T-helper 22 cell (primary cell): ENCODE measurements around the gene RO60.

Experiments
- DNase-seq: peaks from one replicate; pipeline ENCODE4 v3.0.0-alpha.2; 2020; ENCODE audit warnings: low read depth

RO60 gene

DNA sequence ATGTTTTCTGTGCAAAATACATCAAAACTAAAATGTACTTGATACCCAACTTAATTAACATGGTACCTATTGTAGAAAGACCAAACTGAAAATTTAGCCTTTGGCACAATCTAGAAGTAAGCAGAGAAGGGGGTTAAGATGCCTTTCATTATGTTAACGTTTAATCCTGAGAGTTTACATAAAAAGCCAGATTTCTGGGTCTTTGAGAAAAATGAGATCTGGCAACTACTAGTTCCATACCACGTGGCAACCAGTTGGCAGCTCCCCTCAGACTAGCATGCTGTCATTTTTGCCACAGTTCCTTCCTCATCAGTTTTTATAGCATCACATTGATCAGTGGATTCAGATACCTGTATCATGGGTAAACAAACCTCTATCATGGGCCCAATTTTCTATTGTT is 1.5 kb downstream of the RO60 start:
- no peak for DNase-seq

DNA sequence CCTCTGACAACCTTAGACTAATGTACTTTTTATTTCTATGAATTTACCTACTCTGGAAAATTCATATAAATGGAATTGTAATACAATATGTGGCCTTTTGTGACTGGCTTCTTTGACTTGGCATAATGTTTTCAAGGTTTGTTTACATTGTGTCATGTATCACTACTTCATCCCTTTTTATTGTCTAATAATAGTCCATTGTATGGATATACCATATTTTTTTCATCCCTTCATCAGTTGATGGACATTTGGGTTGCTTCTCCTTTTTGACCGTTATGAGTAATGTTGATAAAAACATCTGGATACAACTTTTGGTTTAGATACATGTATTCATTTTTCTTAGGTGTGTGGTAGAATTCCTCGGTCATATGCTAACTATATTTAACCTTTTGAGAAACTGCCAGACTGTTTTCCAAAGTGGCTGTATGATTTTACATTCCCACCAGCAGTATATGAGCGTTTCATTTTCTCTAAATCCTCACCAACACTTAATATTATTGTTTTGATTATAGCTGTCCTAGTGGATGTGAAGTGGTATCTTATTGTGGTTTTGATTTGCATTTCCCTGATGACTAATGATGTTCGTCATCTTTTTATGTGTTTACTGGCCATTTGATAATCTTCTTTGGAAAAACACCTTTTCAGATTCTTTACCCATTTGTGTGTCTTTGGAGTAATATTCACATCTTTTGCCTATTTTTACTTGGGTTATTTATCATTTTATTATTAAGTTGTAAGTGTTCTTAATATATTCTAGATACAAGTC is 3.5 kb downstream of the RO60 start:
- no peak for DNase-seq

DNA sequence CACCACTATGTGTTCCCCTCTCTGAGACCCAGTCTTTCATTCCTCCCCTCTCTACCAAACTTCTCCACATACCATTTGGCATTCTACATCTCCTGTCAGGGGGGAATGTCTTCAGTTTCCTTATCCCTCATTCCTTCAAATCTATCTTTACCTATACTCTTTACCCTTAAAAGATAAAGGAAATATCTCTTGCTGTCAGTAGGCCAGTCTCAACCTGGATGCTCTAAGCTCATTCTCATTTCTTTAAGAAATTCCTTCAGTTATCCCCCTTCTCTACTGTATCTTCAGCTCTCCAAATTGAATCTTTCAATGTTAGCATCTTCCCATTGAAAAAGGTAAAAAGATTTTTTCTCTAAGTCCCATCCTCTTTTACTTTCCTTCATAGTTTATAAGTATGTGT is 6.5 kb downstream of the RO60 start:
- DNase-seq = no peak

DNA sequence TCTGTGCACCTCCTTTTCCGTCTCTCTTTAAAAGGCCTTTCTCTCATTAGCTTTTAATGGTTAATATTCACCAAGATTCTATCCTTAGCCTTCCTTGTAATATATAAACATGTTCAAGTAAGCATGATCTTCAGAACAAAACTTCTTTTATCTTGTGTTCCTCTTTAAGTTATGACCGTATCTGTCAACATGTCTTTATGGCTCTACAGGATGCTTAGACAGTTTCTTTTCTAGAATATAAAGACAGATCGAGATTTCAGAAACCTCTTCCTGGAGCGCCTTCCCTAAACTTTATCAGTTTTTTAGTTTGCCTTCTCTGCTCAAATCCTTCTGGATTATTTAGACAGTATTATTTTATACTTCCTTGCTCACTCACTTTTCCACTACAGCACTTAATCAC is 7.2 kb downstream of the RO60 start:
- DNase-seq = no peak

GRCh38 chr1:193068013-193068412 is 8.6 kb downstream of the RO60 start:
- no peak for DNase-seq

DNA sequence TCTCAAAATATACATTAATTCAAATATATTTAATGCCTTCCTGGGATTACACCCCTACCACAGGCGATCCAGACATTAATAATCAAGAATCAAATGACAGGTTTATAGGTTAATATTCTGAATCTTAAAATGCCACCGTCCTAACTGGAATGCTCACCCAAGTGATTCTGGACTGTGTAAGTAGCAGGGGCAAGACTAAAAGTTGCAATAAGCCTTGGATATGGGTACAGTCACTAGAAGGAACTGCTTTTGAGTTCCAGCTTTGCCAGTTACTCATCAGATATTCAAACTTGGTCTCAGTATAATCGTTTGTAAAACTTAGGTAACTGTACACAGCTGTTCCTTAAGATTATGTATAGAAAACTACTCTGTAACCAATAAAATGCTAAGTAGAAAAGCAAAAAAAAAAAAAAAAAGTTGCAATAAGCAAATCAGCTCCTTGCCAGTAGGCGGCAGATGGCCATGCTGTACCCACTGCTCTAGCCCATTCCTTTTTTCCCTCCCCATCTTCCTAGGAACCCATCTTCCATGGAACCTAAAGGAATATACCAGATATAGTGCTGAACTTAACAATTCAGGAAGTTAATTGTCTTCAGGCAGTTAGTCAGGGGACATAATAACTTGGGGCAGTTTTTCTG is 10.5 kb downstream of the RO60 start:
- DNase-seq = no peak

GRCh38 chr1:193070386-193070753 is 11.0 kb downstream of the RO60 start:
- DNase-seq = no peak

- DNase-seq = no peak
Observed at GRCh38 chr1:193070942-193071341, 11.5 kb downstream of the RO60 start.

GRCh38 chr1:193077991-193078390 is 18.6 kb downstream of the RO60 start:
- no peak for DNase-seq

DNA sequence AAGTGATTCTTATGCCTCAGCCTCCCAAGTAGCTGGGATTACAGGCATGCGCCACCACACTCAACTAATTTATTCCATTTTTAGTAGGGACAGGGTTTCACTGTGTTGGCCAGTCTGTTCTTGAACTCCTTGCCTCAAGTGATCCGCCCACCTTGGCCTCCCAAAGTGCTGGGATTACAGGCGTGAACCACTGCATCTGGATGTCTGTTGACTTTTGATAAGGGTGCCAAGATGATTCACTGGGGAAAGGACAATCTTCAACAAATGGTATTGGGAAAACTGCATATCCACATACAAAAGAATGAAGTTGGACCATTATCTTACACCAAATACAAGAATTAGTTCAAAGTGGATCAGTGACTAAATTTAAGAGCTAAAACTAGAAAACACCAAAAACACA is 19.8 kb downstream of the RO60 start:
- DNase-seq = no peak

GRCh38 chr1:193083365-193084088 is 24.1 kb downstream of the RO60 start:
- DNase-seq = no peak

DNA sequence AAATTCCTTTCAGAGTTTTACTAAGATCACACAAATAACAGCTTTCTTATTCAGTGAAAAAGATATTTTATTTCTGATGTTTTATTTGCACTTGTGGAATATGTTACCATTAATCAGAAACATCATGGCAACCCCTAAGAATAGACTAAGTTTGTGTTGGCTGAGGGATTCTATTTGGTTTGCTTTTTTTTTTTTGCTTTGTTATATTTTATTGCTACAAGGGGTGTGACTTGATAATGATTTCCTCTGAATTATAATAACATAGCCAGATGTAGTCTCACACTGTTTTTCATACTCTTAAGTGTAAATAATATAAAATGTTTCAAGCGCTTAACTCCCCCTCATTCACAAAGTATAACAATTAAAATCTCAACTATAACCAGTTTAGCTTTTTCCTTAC is 25.9 kb downstream of the RO60 start:
- DNase-seq = no peak

DNA sequence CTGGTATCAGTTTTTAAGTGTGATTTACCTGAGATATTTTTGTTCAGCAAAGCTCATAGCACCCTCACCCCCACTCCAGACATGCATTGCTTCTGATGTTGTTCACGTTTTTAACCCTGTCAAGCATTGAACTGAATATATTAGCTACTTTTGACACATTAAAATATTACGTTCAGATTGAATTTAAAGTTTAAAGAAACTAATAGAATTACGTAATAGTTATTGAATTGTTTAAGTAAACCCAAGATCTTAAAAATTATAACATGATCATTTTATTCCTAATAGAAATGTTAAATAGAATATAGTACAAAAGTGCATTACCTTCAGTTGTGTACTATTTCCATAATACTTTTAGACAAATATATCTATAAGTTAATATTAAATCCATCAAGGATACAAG is 26.9 kb downstream of the RO60 start:
- DNase-seq = no peak

GRCh38 chr1:193087893-193088292 is 28.5 kb downstream of the RO60 start:
- no peak for DNase-seq

DNA sequence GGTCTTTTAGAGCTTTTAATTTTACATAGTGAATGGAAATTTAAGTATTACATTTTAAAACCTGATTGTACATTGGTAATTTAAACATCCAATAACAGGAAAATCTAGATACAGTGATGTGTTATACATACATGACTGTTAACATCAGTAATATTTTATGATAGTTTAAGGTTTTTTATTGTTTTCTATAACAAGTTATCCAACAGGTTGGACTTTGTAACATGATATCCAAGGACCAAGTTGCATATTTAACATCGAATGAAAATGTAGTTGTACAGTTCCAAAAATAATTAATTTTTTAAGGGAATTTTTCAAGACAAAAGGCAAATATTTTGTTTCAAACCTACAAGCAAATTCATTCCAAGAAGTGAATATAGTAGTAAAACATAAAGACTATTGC is 31.5 kb downstream of the RO60 start:
- DNase-seq = no peak

DNA sequence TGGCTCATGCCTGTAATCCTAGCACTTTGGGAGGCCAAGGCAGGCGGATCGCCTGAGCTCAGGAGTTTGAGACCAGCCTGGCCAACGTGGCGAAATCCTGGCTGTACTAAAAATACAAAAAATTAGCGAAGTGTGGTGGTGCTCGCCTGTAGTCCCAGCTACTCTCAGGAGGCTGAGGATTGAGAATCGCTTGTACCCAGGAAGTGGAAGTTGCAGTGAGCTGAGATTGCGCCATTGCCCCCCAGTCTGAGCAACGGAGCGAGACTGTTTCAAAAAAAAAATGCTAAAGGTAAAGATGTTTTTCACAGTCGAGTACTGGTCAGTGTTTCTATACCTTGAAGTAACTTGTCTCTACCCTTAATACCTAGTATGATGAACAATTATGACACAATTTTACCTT is 34.7 kb downstream of the RO60 start:
- no peak for DNase-seq

- DNase-seq = no peak
Observed at GRCh38 chr1:193102662-193103061, 43.2 kb downstream of the RO60 start.

DNA sequence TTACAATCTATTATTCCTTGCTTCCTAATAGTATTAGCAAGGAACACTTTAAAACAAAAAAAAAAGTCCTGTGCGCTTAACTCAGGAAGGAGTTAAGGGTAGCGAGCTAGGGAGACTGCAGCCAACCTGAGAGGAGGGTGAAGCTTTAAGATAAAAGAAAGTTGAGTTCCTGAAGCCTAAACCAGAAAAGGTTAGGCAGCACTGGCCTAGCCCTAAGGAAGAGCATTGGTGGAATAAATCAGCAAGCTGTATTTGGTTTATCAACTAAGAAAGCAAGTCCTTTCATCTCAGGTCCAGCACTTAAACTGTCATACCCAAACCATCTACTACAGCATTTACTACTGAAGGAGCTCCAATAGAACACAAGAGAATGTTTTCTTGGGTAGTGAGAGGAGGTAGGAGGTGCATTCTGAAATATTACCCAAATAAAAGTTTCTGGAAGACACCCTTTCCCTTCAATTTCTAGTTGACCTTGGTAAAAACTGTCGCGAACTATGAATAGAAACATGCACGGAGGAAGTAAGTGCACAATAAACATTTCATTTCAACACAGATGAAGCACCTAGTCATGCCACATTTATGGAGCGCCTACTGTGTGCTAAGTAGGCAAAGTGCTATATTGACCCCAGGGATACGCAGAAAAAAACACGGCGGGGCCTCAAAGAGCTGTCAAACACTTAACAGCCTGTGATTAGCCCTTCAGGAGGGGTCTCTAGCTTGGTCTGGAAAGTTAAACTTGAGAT is 44.5 kb downstream of the RO60 start:
- no peak for DNase-seq

- DNase-seq = no peak
Observed at GRCh38 chr1:193104502-193104906, 45.1 kb downstream of the RO60 start.

DNA sequence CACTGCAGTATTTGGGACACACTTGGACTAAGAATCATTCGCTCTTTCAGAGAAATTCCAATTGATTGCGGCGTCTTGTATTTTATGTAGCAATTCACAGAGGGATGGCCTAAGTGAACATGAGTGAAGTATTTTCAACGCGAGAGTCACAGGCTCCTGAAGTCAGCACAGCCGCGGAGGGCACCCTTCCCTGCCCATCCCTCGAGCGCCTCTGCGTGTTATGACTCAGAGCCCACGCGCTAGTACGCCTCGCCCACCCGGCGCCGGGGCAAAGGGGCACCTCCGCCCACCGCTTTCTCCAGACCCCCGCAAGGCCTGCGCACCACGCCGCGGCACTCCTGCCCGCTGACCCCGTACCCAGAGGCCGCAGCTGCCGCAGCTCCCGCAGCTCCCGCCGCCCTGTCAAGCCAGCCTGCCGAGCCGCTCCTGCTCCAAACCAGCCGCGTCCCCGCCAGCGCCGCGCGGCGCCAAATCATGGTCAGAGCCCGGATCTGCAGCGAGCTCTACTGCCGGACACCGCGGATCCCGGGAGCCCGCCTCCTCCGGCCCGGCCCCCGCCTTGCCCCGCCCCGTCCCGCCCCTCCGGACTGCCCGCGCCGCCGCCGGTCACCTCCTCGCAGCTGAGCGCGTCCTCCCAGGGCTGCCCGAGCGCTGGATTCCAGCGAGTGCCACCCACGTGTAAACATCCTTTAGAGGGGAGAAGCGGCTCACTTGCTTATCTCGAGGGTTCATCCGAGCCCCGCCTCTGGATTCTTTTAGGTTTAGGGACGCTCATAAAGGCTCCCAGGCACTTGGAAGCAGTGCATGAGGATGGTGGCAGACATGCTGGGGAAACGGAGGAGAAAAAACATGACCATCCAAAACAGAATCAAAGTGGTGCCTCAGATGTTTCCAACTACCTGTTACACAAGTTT is 45.8 kb downstream of the RO60 start, which contains the start of gene GLRX2:
Gene GLRX2 (minus strand): TSS at position 508 of the 914 bp plus-strand sequence. CDS start 32 bp downstream, at position 476.
- DNase-seq = peak; percentile 32

DNA sequence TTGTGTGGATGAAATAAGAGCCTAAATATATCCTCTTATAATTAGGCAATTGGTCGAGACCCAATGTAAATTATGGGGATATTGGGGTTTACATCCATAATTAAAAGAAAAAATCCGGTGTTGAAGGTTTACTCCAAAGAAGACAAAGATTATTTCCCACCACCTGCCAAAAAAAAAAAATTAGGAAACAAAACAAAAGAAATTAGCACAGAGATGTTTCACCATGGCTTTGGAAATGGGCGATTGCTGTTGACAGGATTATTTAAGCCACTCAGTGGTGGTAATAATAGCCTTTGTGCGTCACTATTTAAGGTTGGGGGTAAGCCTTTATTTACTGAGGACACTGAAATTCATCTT is 46.4 kb downstream of the RO60 start:
- no peak for DNase-seq

GRCh38 chr1:193108471-193108870 is 49.1 kb downstream of the RO60 start:
- DNase-seq = no peak
